Activated effector memory CD4-positive, alpha-beta T cell treated with Interleukin-2 at 50 U/mL for 16 hours (primary cell): ENCODE measurements around the gene AKT3.
"Not testable (repeated sequence)": the region's sequence is repeated elsewhere in the genome, so short reads cannot be mapped to it uniquely, and the experiment has no call there.

Experiments used
- DNase-seq: peaks from one replicate; pipeline ENCODE4 v3.0.0-alpha.2; 2020

AKT3 gene

GRCh38 chr1:243680860-243681259 is 169.2 kb downstream of the AKT3 start:
- no peak for DNase-seq

- no peak for DNase-seq
Measured at GRCh38 chr1:243672539-243673074, 177.4 kb downstream of the AKT3 start.

- DNase-seq = no peak
Measured at GRCh38 chr1:243667591-243667990, 182.5 kb downstream of the AKT3 start.

- no peak for DNase-seq
Measured at GRCh38 chr1:243667133-243667532, 182.9 kb downstream of the AKT3 start.

- DNase-seq = no peak
Measured at GRCh38 chr1:243663651-243664050, 186.4 kb downstream of the AKT3 start.

- not testable (repeated sequence) for DNase-seq
Measured at GRCh38 chr1:243662169-243662568, 187.9 kb downstream of the AKT3 start.

GRCh38 chr1:243658594-243659105 is 191.4 kb downstream of the AKT3 start:
- no peak for DNase-seq

GRCh38 chr1:243657793-243658192 is 192.2 kb downstream of the AKT3 start:
- no peak for DNase-seq

- not testable (repeated sequence) for DNase-seq
Measured at GRCh38 chr1:243649530-243649929, 200.5 kb downstream of the AKT3 start.

GRCh38 chr1:243646841-243647240 is 203.2 kb downstream of the AKT3 start:
- no peak for DNase-seq

- DNase-seq = no peak
Measured at GRCh38 chr1:243645281-243645680, 204.8 kb downstream of the AKT3 start.

- no peak for DNase-seq
Measured at GRCh38 chr1:243642936-243643335, 207.1 kb downstream of the AKT3 start.

- DNase-seq = no peak
Measured at GRCh38 chr1:243639027-243639658, 210.9 kb downstream of the AKT3 start.

- no peak for DNase-seq
Measured at GRCh38 chr1:243638186-243638585, 211.9 kb downstream of the AKT3 start.

- no peak for DNase-seq
Measured at GRCh38 chr1:243628476-243628907, 221.6 kb downstream of the AKT3 start.

GRCh38 chr1:243623841-243624240 is 226.2 kb downstream of the AKT3 start:
- DNase-seq = no peak

GRCh38 chr1:243621973-243622372 is 228.1 kb downstream of the AKT3 start:
- DNase-seq = no peak

GRCh38 chr1:243620096-243620495 is 229.9 kb downstream of the AKT3 start:
- no peak for DNase-seq

- DNase-seq = no peak
Measured at GRCh38 chr1:243609698-243610097, 240.3 kb downstream of the AKT3 start.

- DNase-seq = no peak
Measured at GRCh38 chr1:243605604-243606003, 244.4 kb downstream of the AKT3 start.

GRCh38 chr1:243601720-243602119 is 248.3 kb downstream of the AKT3 start:
- no peak for DNase-seq

GRCh38 chr1:243598433-243598832 is 251.6 kb downstream of the AKT3 start:
- no peak for DNase-seq

GRCh38 chr1:243597383-243597782 is 252.7 kb downstream of the AKT3 start:
- DNase-seq = no peak

GRCh38 chr1:243596431-243597062 is 253.5 kb downstream of the AKT3 start:
- DNase-seq = no peak
